H9 (cell line): ENCODE data around the gene CTDSPL. TPM values are rescaled to one million over a fixed set of nuclear protein-coding genes. Genes with fewer than 3 reads are reported as not detected.

Experiments used
- DNase-seq: peaks from one replicate; pipeline ENCODE4 v3.0.0-alpha.2; 2017
- H2AFZ ChIP-seq: one replicate; pipeline ENCODE4 v1.6.1; 2013; ENCODE audit warnings: mild to moderate bottlenecking, low read length, control low read depth, moderate library complexity
- H2AK5ac ChIP-seq: 2 replicates; pipeline ENCODE4 v1.6.1; 2013; ENCODE audit warnings: low read length, control low read depth, mixed read lengths; ENCODE audit not compliant: insufficient read length
- H2BK120ac ChIP-seq: one replicate; pipeline ENCODE4 v1.6.1; 2013; ENCODE audit warnings: low read depth, mild to moderate bottlenecking, low read length, control low read depth, inconsistent platforms; ENCODE audit not compliant: poor library complexity, severe bottlenecking
- H2BK12ac ChIP-seq: 2 replicates; pipeline ENCODE4 v1.6.1; 2013; ENCODE audit warnings: low read length, control low read depth, mixed read lengths, low read depth; ENCODE audit not compliant: insufficient read length
- H2BK15ac ChIP-seq: 2 replicates; pipeline ENCODE4 v1.6.1; 2013; ENCODE audit warnings: low read depth, low read length, control low read depth
- H2BK20ac ChIP-seq: one replicate; pipeline ENCODE4 v1.6.1; 2013; ENCODE audit warnings: low read depth, mild to moderate bottlenecking, low read length, control low read depth, inconsistent platforms; ENCODE audit not compliant: poor library complexity, severe bottlenecking
- H2BK5ac ChIP-seq: 2 replicates; pipeline ENCODE4 v1.6.1; 2013; ENCODE audit warnings: low read length, control low read depth, mixed read lengths; ENCODE audit not compliant: insufficient read length
- H3K14ac ChIP-seq: 2 replicates; pipeline ENCODE4 v1.6.1; 2013; ENCODE audit warnings: low read length, control low read depth; ENCODE audit not compliant: insufficient read depth
- H3K18ac ChIP-seq: 2 replicates; pipeline ENCODE4 v1.6.1; 2013; ENCODE audit warnings: low read depth, mild to moderate bottlenecking, mixed read lengths, low read length, control low read depth; ENCODE audit not compliant: insufficient read length
- H3K23ac ChIP-seq: 2 replicates; pipeline ENCODE4 v1.6.1; 2013; ENCODE audit warnings: low read length, control low read depth, mixed read lengths, low read depth; ENCODE audit not compliant: insufficient read length
- H3K23me2 ChIP-seq: 2 replicates; pipeline ENCODE4 v1.6.1; 2013; ENCODE audit warnings: low read depth, mild to moderate bottlenecking, mixed read lengths, low read length, control low read depth; ENCODE audit not compliant: insufficient read length, poor library complexity, severe bottlenecking
- H3K27ac ChIP-seq: 2 replicates; pipeline ENCODE4 v1.5.1; 2013; ENCODE audit warnings: low read length, control low read depth, mixed read lengths, low read depth; ENCODE audit not compliant: insufficient read length
- H3K27me3 ChIP-seq: 2 replicates; pipeline ENCODE4 v1.6.1; 2013; ENCODE audit warnings: low read length, control low read depth, inconsistent platforms; ENCODE audit not compliant: insufficient read depth
- H3K4ac ChIP-seq: 2 replicates; pipeline ENCODE4 v1.6.1; 2013; ENCODE audit warnings: low read depth, mild to moderate bottlenecking, control low read depth, inconsistent platforms, low read length, moderate library complexity
- H3K4me1 ChIP-seq: 2 replicates; pipeline ENCODE4 v1.6.1; 2013; ENCODE audit warnings: low read length, control low read depth, inconsistent platforms; ENCODE audit not compliant: insufficient read depth
- H3K4me2 ChIP-seq: 2 replicates; pipeline ENCODE4 v1.6.1; 2013; ENCODE audit warnings: low read length, control low read depth, mixed read lengths; ENCODE audit not compliant: insufficient read length, insufficient read depth
- H3K56ac ChIP-seq: 2 replicates; pipeline ENCODE4 v1.6.1; 2013; ENCODE audit warnings: low read depth, mild to moderate bottlenecking, mixed read lengths, low read length, control low read depth; ENCODE audit not compliant: insufficient read length
- H3K79me1 ChIP-seq: 2 replicates; pipeline ENCODE4 v1.6.1; 2013; ENCODE audit warnings: low read depth, mild to moderate bottlenecking, moderate library complexity, low read length, control low read depth, inconsistent platforms; ENCODE audit not compliant: insufficient read depth, poor library complexity, severe bottlenecking
- H3K79me2 ChIP-seq: 2 replicates; pipeline ENCODE4 v1.6.1; 2013; ENCODE audit warnings: low read length, control low read depth, inconsistent platforms; ENCODE audit not compliant: insufficient read depth
- H3K9ac ChIP-seq: 2 replicates; pipeline ENCODE4 v1.6.1; 2013; ENCODE audit warnings: low read length, control low read depth, mixed read lengths; ENCODE audit not compliant: insufficient read length; ENCODE audit errors: extremely low read depth
- H3K9me3 ChIP-seq: one replicate; pipeline ENCODE4 v1.6.1; 2013; ENCODE audit warnings: low read depth, low read length, inconsistent platforms; ENCODE audit not compliant: control insufficient read depth
- H3T11ph ChIP-seq: one replicate; pipeline ENCODE4 v1.6.1; 2013; ENCODE audit warnings: mild to moderate bottlenecking, low read length, control low read depth, inconsistent platforms
- H4K20me1 ChIP-seq: one replicate; pipeline ENCODE4 v1.6.1; 2013; ENCODE audit not compliant: control insufficient read depth, insufficient read length, insufficient read depth
- H4K5ac ChIP-seq: 2 replicates; pipeline ENCODE4 v1.6.1; 2013; ENCODE audit warnings: low read depth, mild to moderate bottlenecking, mixed read lengths, low read length, control low read depth; ENCODE audit not compliant: insufficient read length
- H4K8ac ChIP-seq: replicated peaks from 2 replicates; pipeline ENCODE4 v1.6.1; 2013; ENCODE audit warnings: low read length, control low read depth, mixed read lengths, low read depth; ENCODE audit not compliant: insufficient read length
- H4K91ac ChIP-seq: 2 replicates; pipeline ENCODE4 v1.6.1; 2013; ENCODE audit warnings: low read depth, mild to moderate bottlenecking, moderate library complexity, mixed read lengths, low read length, control low read depth; ENCODE audit not compliant: insufficient read length
- H3K27ac Mint-ChIP-seq, 3 experiments: 2 replicates in 2 of 3; 3 replicates in 1 of 3; pipeline ENCODE4 v1.8.0; 2020 to 2021; ENCODE audit warnings: mixed read lengths in 3 of 3, mild to moderate bottlenecking in 1 of 3, moderate library complexity in 1 of 3
- H3K27me3 Mint-ChIP-seq: 2 replicates; pipeline ENCODE4 v1.8.0; 2021; ENCODE audit warnings: low read depth, mild to moderate bottlenecking, moderate library complexity, mixed read lengths
- H3K36me3 Mint-ChIP-seq, 3 experiments: 2 replicates in 2 of 3; 3 replicates in 1 of 3; pipeline ENCODE4 v1.8.0; 2020 to 2021; ENCODE audit warnings: low read depth in 3 of 3, mixed read lengths in 3 of 3; ENCODE audit not compliant: insufficient read depth in 1 of 3
- H3K4me1 Mint-ChIP-seq, 2 experiments: 2 replicates each; pipeline ENCODE4 v1.8.0; 2020; ENCODE audit warnings: mixed read lengths in 2 of 2
- H3K4me3 Mint-ChIP-seq, 2 experiments: 2 replicates in 1 of 2; 3 replicates in 1 of 2; pipeline ENCODE4 v1.8.0; 2020 to 2021; ENCODE audit warnings: mild to moderate bottlenecking in 2 of 2, mixed read lengths in 2 of 2, moderate library complexity in 1 of 2
- H3K9me3 Mint-ChIP-seq, 2 experiments: 2 replicates in 1 of 2; 3 replicates in 1 of 2; pipeline ENCODE4 v1.8.0; 2020; ENCODE audit warnings: mild to moderate bottlenecking in 2 of 2, mixed read lengths in 2 of 2, moderate library complexity in 1 of 2
- CTCF ChIP-seq: fragments of 200-600 bp; sonication (generic); conservative IDR thresholded peaks from 3 replicates; pipeline ENCODE4 v1.8.0; 2021; ENCODE audit warnings: antibody characterized with exemption, mild to moderate bottlenecking
- whole genome bisulfite sequencing: extraction: QIAGEN DNeasy Blood & Tissue Kit; methylation state at CpG from one replicate; pipeline ENCODE4 v1.1.7; 2013; ENCODE audit warnings: missing lambda C conversion rate, low lambda C conversion rate, mixed read lengths; ENCODE audit not compliant: insufficient read length; ENCODE audit errors: extremely low coverage; 5-methylcytosine and 5-hydroxymethylcytosine counted together
- total RNA-seq: library from RNA; stranded (reverse); gene quantifications from 2 replicates; pipeline ENCODE4 v1.2.1, GENCODE V29; 2021

The CTDSPL gene
- total RNA-seq, 1 experiment from 2014 or later = 20.8 TPM

- Histone ChIP-seq H3K23ac (no peak overlapping the region), H2BK20ac (no peak overlapping the region), H3K9ac (no peak overlapping the region), H3K14ac (no peak overlapping the region), H3K23me2 (no peaks in the 10 kb centered on the region), H4K5ac (no peak overlapping the region), H2BK15ac (no peak overlapping the region), H4K20me1 (no peaks in the 10 kb centered on the region), H3K79me2 (no peaks in the 10 kb centered on the region), H3K9me3 (no peaks in the 10 kb centered on the region), H3K4me1 (peaks cover 2% of the 10 kb centered on the region; the same call in 1 of the 2 replicates), H2AFZ (no peak overlapping the region), H3K27me3 (no peaks in the 10 kb centered on the region), H3K4me2 (no peak overlapping the region), H3K18ac (no peak overlapping the region), H2BK12ac (no peak overlapping the region), H2AK5ac (no peak overlapping the region), H3K27ac (no peak overlapping the region), H4K8ac (no peak overlapping the region), H3K4ac (no peak overlapping the region), H3K56ac (no peak overlapping the region), H3K79me1 (no peaks in the 10 kb centered on the region), H4K91ac (no peak overlapping the region), H2BK120ac (no peak overlapping the region), H2BK5ac (no peak overlapping the region), H3T11ph (no peak overlapping the region)
- no peak for DNase-seq
- Mint-ChIP-seq H3K9me3 (peaks cover 0 to 3% of the 10 kb centered on the region in 2 experiments; a peak in 2 of 5 replicates), H3K27ac (no peak overlapping the region), H3K36me3 (peaks cover 0 to 5% (median 0%) of the 10 kb centered on the region in 3 experiments; a peak in 3 of 7 replicates), H3K4me1 (peaks cover 16 to 17% of the 10 kb centered on the region in 2 experiments), H3K4me3 (no peak overlapping the region), H3K27me3 (no peaks in the 10 kb centered on the region)
- WGBS = no CpG with 5 or more reads among the region's 1 CpG
- no peak for TF ChIP-seq CTCF
Measured at GRCh38 chr3:37824954-37825328, 36.7 kb upstream of the CTDSPL start.
